COLO668 (cell line): ENCODE measurements around the gene CWC27.

Experiments used
- DNase-seq: peaks from one replicate; lab custom pipeline; 2025; ENCODE audit not compliant: unreplicated experiment; lab: John Stamatoyannopoulos, UW

The CWC27 gene

DNA sequence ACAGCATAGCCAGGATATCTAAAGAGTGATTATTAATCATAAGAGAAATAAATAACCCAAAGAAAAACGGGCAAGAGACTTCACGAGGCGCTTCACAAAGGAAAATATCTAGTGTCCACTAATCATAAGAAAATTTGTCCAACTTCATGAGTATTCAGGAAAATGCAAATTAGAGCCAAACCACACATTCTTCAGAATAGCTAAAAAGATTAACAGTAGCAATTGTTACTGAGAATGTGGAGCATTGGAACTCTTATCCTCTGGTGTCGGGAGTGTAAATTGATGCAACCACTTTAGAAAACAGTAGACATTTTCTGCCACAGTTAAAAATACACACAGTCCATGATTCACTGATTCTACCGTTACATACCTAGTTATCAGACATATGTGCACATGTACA is 145.7 kb downstream of the CWC27 start:
- no peak for DNase-seq

GRCh38 chr5:64918083-64918482 is 149.4 kb downstream of the CWC27 start:
- DNase-seq: no peak

DNA sequence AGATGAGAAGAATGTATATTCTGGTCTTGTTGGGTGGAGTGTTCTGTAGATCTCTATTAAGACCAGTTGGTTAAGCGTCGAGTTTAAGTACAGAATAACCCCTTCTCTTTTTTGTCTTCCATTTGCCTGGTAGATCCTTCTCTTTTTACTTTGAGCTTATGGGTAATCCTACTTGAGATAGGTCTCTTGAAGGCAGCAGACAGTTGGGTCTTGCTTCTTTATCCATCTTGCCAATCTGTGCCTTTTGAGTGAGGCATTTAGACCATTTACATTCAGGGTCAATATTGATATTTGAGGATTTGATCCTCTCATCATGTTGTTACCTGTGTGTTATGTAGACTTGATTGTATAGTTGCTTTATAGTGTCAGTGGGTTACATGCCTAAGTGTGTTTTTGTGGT is 152.7 kb downstream of the CWC27 start:
- no peak for DNase-seq

GRCh38 chr5:64923151-64923685 is 154.5 kb downstream of the CWC27 start:
- DNase-seq: no peak

GRCh38 chr5:64925123-64925522 is 156.4 kb downstream of the CWC27 start:
- no peak for DNase-seq

DNA sequence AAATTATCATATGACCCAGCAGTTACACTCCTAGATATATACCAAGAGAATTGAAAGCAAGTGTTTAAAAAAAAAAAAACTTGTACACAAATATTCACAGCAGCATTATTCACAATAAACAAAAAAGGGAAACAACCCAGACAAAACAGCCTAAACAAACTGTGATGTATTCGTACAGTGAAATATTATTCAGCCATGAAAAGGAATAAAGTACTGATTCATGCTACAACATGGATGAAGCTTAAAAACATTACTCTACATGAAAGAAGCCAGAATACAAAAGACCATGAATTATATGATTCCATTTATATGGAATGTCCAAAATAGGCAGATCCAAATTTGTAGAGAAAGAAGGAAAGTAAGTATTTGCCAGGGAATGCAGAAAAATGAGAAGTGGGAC is 161.1 kb downstream of the CWC27 start:
- no peak for DNase-seq

GRCh38 chr5:64930672-64931318 is 162.1 kb downstream of the CWC27 start:
- no peak for DNase-seq

GRCh38 chr5:64939422-64939771 is 170.7 kb downstream of the CWC27 start:
- peak; percentile 11 for DNase-seq

DNA sequence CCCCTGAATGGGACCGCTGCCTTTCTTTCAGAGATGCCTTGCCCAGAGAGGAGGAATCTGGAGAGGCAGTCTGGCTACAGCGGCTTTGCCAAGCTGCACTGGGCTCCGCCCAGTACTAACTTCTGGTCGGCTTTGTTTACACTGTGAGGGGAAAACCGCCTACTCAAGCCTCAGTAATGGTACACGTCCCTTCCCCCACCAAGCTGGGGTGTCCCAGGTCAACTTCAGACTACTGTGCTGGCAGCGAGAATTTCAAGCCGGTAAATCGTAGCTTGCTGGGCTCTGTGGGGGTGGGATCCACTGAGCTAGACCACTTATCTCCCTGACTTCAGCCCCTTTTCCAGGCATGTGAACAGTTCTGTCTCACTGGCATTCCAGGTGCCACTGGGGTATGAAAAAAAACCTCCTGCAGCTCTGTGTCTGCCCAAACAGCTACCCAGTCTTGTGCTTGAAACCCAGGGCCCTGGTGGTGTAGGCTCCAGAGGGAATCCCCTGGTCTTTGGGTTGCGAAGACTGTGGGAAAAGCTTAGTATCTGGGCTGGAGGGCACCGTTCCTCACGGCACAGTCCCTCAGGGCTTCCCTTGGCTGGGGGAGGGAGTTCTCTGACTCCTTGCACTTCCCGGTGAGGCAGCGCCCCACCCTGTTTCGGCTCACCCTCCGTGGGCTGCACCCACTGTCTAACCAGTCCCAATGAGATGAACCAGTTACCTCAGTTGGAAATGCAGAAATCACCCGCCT is 171.2 kb downstream of the CWC27 start:
- DNase-seq: peak; percentile 37

GRCh38 chr5:64942460-64942859 is 173.7 kb downstream of the CWC27 start:
- DNase-seq: no peak

GRCh38 chr5:64944868-64945267 is 176.1 kb downstream of the CWC27 start:
- no peak for DNase-seq

- peak; percentile 3 for DNase-seq
Measured at GRCh38 chr5:64947031-64947430, 178.3 kb downstream of the CWC27 start.

DNA sequence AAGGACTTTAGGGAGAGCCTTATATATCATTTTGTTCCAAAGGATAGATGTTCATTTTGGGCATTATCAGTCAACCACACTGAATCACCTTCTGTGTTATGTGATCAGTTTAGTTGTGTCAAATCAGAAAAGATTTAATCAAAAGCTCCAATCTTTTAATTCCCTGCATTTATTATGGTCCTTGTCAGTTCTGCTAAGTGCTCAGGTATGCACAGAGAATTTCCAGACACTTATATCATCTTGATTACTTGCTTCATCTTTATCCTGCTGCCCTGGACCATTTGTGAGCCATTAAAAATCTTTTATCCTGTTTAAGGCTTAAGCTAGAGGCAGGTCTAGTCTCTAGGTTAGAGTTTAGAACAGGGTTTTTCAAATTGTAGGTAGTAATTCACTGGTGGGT is 179.1 kb downstream of the CWC27 start:
- DNase-seq: no peak

DNA sequence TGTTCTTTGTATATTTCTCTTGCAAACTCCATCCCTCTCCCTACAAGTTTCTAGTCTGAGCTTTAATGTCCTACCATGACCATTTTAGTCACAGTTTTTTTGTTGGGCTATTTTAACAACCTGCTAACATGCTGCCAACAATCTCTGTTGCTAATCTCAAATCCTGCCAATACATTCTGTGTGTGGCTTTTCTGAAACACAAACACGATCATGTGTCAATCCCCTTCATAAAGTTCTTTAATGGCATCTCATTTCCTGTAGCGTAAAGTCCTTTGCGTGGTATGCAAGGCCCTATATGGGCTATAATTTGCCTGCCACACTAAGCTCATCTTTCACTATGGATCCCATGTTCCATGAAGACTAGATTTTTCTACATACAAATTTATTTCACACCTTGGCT is 180.6 kb downstream of the CWC27 start:
- no peak for DNase-seq

DNA sequence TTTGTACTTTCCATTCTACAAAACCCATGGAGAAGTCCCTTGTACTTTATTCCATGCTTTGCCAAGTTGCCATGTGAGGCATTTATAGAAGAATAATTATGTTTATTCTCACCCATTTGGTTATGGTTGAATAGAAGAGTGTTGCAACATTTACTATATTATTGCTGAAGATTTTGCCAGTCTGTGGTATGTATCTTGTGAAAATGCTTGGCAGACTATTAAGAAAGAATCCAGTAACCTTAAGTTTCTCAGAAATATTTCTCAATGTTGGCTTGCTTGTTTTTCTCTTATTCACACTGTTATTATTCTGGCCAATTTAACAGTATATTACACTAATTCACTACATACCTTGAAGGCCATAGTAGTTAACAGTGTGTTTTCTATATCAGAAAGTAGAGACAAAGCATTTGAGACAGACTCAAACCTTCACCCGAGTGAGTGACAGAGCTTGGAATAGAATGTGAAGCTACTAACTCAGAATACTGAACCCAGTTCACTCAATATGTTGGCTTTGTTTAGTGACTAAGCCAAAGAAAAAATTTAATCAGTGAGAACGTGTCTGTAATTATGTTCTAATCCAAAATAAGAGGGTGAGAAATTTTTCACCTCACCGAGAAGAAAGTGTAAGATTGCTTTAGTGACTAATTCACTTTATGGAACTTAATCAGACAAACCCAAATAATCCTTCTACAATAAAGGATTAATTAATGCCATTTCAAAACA is 184.4 kb downstream of the CWC27 start:
- DNase-seq: no peak

DNA sequence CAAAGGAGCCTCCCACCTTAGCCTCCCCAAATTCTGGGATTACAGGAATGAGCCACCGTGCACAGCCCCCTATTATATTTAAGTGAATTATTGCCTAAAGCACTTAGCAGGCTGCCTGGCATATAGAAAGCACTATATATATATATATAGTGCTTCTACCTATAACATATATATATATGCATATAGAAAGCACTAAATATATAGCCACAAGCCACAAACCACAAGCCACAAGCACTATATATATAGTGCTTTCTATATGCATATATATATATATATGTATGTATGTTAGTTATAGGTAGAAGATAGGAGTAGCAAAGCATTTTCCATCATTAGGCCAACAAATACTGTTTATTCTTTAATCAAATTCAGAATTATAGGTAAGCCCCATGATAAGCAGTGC is 185.8 kb downstream of the CWC27 start:
- DNase-seq: no peak

- DNase-seq: no peak
Measured at GRCh38 chr5:64958757-64959391, 190.1 kb downstream of the CWC27 start.

DNA sequence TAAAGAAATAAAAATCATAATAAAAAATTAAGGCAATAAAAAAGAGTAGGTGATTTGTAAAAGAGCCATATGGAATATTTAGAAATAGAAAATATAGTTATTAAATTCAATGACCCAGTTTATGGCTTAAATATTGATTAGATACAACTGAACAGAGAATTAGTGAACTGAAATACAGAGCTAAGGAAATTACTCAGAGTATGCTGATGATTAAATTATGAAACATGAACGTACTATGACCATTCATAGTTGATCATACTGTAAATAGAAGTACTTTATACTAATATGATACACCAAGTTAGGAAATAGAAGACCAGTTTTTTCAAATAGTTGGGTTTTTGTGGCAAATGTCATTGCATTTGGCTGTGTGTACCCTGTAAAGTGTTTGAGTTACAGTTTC is 194.5 kb downstream of the CWC27 start:
- no peak for DNase-seq

DNA sequence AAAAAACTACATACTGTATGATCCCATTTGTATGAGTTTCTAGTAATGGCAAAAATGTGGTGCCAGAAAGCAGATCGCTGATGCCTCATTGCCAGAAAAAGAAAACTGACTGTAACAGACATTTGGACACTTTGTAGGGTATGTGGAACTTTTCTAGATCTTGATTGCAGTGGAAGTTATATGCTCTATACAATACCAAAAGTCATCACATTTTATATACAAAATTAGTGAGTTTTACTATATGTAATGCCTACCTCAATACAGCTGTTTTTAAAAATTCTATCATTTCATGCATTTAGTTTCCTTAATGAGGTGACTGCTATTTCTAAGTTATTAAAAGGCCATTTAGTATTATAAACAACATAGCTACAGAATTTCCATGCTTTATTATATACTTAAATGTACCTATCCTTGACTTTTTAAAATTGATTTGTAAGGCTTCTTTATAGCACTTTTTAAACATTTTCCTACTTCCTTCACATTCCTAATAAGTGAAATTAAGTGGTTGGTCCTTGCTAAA is 199.9 kb downstream of the CWC27 start:
- DNase-seq: no peak

DNA sequence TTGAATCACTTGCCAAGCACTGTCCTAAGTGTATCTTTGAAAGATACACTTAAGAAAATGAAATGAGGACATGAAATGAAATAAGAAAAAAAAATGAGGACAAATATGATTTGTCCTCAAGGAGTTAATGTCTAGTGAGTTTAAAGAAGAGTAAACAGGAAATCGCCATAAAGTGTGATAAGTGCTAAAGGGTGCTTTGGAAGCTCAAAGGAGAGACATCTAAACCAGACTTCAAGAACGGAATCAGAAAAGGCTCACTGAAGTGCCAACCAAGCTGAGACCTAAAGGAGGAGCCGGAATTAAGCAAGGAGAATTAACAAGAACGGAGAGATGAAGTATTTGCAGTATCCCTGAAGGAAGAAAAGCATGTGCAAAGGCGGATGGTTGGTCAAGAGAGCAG is 200.8 kb downstream of the CWC27 start:
- no peak for DNase-seq

- DNase-seq: no peak
Measured at GRCh38 chr5:64971513-64971912, 202.8 kb downstream of the CWC27 start.
